Neural cell (in vitro differentiated cells): ENCODE measurements around the gene ARHGAP6. TPM values are rescaled to one million over a fixed set of nuclear protein-coding genes. Genes with fewer than 3 reads are reported as not detected.

Experiments used
- H2AFZ ChIP-seq: fragments of 200-600, 300-800 bp; sonication (generic), shearing (Covaris generic); 2 replicates; pipeline ENCODE4 v1.6.0; 2014; ENCODE audit warnings: low read depth, mild to moderate bottlenecking, antibody characterized with exemption, low read length, moderate library complexity
- H3F3A ChIP-seq: fragments of 200-600 bp; shearing (Covaris generic); 2 replicates; pipeline ENCODE4 v1.6.1; 2016; ENCODE audit warnings: mild to moderate bottlenecking, moderate library complexity, mixed read lengths, antibody characterized with exemption, low read length; ENCODE audit not compliant: insufficient read depth, poor library complexity, severe bottlenecking
- H3K27ac ChIP-seq: fragments of 200-600, 300-800 bp; sonication (generic), shearing (Covaris generic); 2 replicates; pipeline ENCODE4 v1.5.1; 2014; ENCODE audit warnings: mild to moderate bottlenecking, low read length, moderate library complexity
- H3K27me3 ChIP-seq: fragments of 300-800, 200-600 bp; sonication (generic), shearing (Covaris generic); 2 replicates; pipeline ENCODE4 v1.6.0; 2014; ENCODE audit warnings: mild to moderate bottlenecking, low read depth, low read length, moderate library complexity; ENCODE audit not compliant: insufficient read depth
- H3K36me3 ChIP-seq: fragments of 300-800, 200-600 bp; sonication (generic), shearing (Covaris generic); 2 replicates; pipeline ENCODE4 v1.5.1; 2014; ENCODE audit warnings: mild to moderate bottlenecking, antibody characterized with exemption, low read length, moderate library complexity; ENCODE audit not compliant: insufficient read depth
- H3K4me2 ChIP-seq: fragments of 300-800, 200-600 bp; sonication (generic), shearing (Covaris generic); 2 replicates; pipeline ENCODE4 v1.6.0; 2014; ENCODE audit warnings: mild to moderate bottlenecking, low read length
- H3K4me3 ChIP-seq: fragments of 300-800, 200-600 bp; sonication (generic), shearing (Covaris generic); 2 replicates; pipeline ENCODE4 v1.5.1; 2014; ENCODE audit warnings: mild to moderate bottlenecking, low read length, moderate library complexity
- H3K79me2 ChIP-seq: fragments of 200-600 bp; shearing (Covaris generic); replicated peaks from 2 replicates; pipeline ENCODE4 v1.6.0; 2014; ENCODE audit warnings: mild to moderate bottlenecking, low read length, moderate library complexity; ENCODE audit not compliant: insufficient read depth
- H3K9ac ChIP-seq: fragments of 300-800, 200-600 bp; sonication (generic), shearing (Covaris generic); 2 replicates; pipeline ENCODE4 v1.6.1; 2016; ENCODE audit warnings: mild to moderate bottlenecking, low read length, mixed read lengths
- H3K9me2 ChIP-seq: fragments of 200-600 bp; shearing (Covaris generic); 2 replicates; pipeline ENCODE4 v1.6.1; 2016; ENCODE audit warnings: mild to moderate bottlenecking, low read length, mixed read lengths; ENCODE audit not compliant: insufficient read depth
- H3K9me3 ChIP-seq: fragments of 200-600, 300-800 bp; sonication (generic), shearing (Covaris generic); 2 replicates; pipeline ENCODE4 v1.6.1; 2016; ENCODE audit warnings: mild to moderate bottlenecking, mixed run types, low read length, moderate library complexity, mixed read lengths
- H4K20me1 ChIP-seq: fragments of 200-600 bp; shearing (Covaris generic); 2 replicates; pipeline ENCODE4 v1.6.1; 2016; ENCODE audit warnings: mild to moderate bottlenecking, mixed run types; ENCODE audit not compliant: insufficient read depth
- CTCF ChIP-seq: fragments of 450-650 bp; IDR thresholded peaks from 2 replicates; pipeline ENCODE4 v1.5.1; 2014; ENCODE audit warnings: antibody characterized with exemption, mild to moderate bottlenecking, moderate library complexity; ENCODE audit not compliant: poor library complexity, severe bottlenecking
- EP300 ChIP-seq: fragments of 450-650 bp; conservative IDR thresholded peaks from 2 replicates; pipeline ENCODE4 v1.6.1; 2014; ENCODE audit warnings: antibody characterized with exemption, mild to moderate bottlenecking, moderate library complexity; ENCODE audit not compliant: poor library complexity, severe bottlenecking
- EZH2 ChIP-seq: fragments of 200-600, 300-800 bp; shearing (Covaris generic), sonication (generic); IDR thresholded peaks from 2 replicates; pipeline ENCODE4 v1.6.1; 2014; ENCODE audit warnings: antibody characterized with exemption, low read length, borderline replicate concordance, mild to moderate bottlenecking; ENCODE audit not compliant: insufficient read depth, poor library complexity, severe bottlenecking
- MXI1 ChIP-seq: fragments of 450-650 bp; conservative IDR thresholded peaks from 2 replicates; pipeline ENCODE4 v1.6.1; 2014; ENCODE audit warnings: antibody characterized with exemption, mild to moderate bottlenecking; ENCODE audit not compliant: poor library complexity, severe bottlenecking
- POLR2AphosphoS5 ChIP-seq: IDR thresholded peaks from 2 replicates; pipeline ENCODE4 v1.6.1; 2012
- RAD21 ChIP-seq: fragments of 450-650 bp; conservative IDR thresholded peaks from 2 replicates; pipeline ENCODE4 v1.6.1; 2014; ENCODE audit warnings: antibody characterized with exemption, mild to moderate bottlenecking, moderate library complexity
- REST ChIP-seq: IDR thresholded peaks from 2 replicates; pipeline ENCODE4 v1.6.1; 2012; ENCODE audit warnings: borderline replicate concordance
- SMC3 ChIP-seq: fragments of 450-650 bp; conservative IDR thresholded peaks from 2 replicates; pipeline ENCODE4 v1.6.1; 2014; ENCODE audit warnings: antibody characterized with exemption, mild to moderate bottlenecking, moderate library complexity; ENCODE audit not compliant: poor library complexity
- TAF1 ChIP-seq: IDR thresholded peaks from 2 replicates; pipeline ENCODE4 v1.6.1; 2012; ENCODE audit warnings: low read depth
- polyA plus RNA-seq: library from polyadenylated mRNA; depleted of rRNA; stranded (reverse); fragments of >200 nt; gene quantifications from 2 replicates; pipeline ENCODE4 v1.2.3, GENCODE V29; 2014

ARHGAP6 gene
- polyA plus RNA-seq, 1 donor from 2014 or later = 0.40 TPM

GRCh38 chrX:11465648-11466411 is 199.9 kb downstream of the ARHGAP6 start:
- Histone ChIP-seq H4K20me1 (no peaks in the 10 kb centered on the region), H3K9ac (no peak overlapping the region), H3K4me2 (no peak overlapping the region), H3K9me2 (no peaks in the 10 kb centered on the region), H3K27ac (no peak overlapping the region), H2AFZ (no peak overlapping the region), H3K27me3 (no peaks in the 10 kb centered on the region), H3F3A (no peaks in the 10 kb centered on the region), H3K4me3 (no peak overlapping the region), H3K9me3 (no peaks in the 10 kb centered on the region), H3K36me3 (no peaks in the 10 kb centered on the region), H3K79me2 (no peaks in the 10 kb centered on the region)
- TF ChIP-seq POLR2AphosphoS5 (no peak), RAD21 (no peak), MXI1 (no peak), CTCF (no peak), EZH2 (no peak), EP300 (no peak), SMC3 (no peak)

GRCh38 chrX:11464836-11465463 is 200.8 kb downstream of the ARHGAP6 start:
- H3K4me3 ChIP-seq = no peak overlapping the region
- TF ChIP-seq POLR2AphosphoS5 (no peak), CTCF (no peak), MXI1 (no peak), EZH2 (no peak), EP300 (no peak), REST (no peak), RAD21 (no peak), TAF1 (no peak), SMC3 (no peak)
- no peak overlapping the region for H3K9ac ChIP-seq
- H3K9me3 ChIP-seq = no peaks in the 10 kb centered on the region
- no peaks in the 10 kb centered on the region for H3K27me3 ChIP-seq
- no peak overlapping the region for H2AFZ ChIP-seq
- H3K9me2 ChIP-seq = no peaks in the 10 kb centered on the region
- no peaks in the 10 kb centered on the region for H3K36me3 ChIP-seq
- H4K20me1 ChIP-seq = no peaks in the 10 kb centered on the region
- H3K4me2 ChIP-seq = no peak overlapping the region
- H3K79me2 ChIP-seq = no peaks in the 10 kb centered on the region
- no peak overlapping the region for H3K27ac ChIP-seq
- H3F3A ChIP-seq = no peaks in the 10 kb centered on the region
